Panc1 (cell line): ENCODE measurements around the gene PRM3. TPM values are rescaled to one million over a fixed set of nuclear protein-coding genes. Genes with fewer than 3 reads are reported as not detected.

Source experiments
- ATAC-seq: fragments of 200-7000 bp; cut with Tn5 transposase; 2 replicates; pipeline ENCODE4 v1.9.1; 2020; ENCODE audit warnings: mild to moderate bottlenecking, moderate library complexity
- BruUV-seq: library from RNA; stranded (reverse); fragments of 400-500 nt; replicated peaks from 2 replicates; lab custom pipeline; 2021; lab: Mats Ljungman, UMichigan
- CTCF ChIA-PET: fragments of 300-600 bp; sonication (Branson Sonifier 250); formaldehyde crosslinking; loops from one replicate; lab custom pipeline; 2022; ENCODE audit warnings: antibody characterized with exemption; lab: Charles Lee
- POLR2A ChIA-PET: fragments of 300-600 bp; sonication (Branson Sonifier 250); formaldehyde crosslinking; loops from one replicate; lab custom pipeline; 2022; ENCODE audit warnings: antibody characterized with exemption; lab: Charles Lee
- DNase-seq: peaks from one replicate; pipeline ENCODE4 v3.0.0-alpha.2; 2010; ENCODE audit warnings: low read depth, low spot score
- H3K27ac ChIP-seq: 2 replicates; pipeline ENCODE4 v1.5.1; 2011; ENCODE audit warnings: mild to moderate bottlenecking, low read length, inconsistent platforms
- H3K27me3 ChIP-seq: fragments of 200-500 bp; sonication (Bioruptor generic); 2 replicates; pipeline ENCODE4 v1.6.0; 2014; ENCODE audit warnings: low read length, inconsistent platforms; ENCODE audit not compliant: control insufficient read depth, insufficient read depth
- H3K36me3 ChIP-seq: fragments of 200-500 bp; sonication (Bioruptor generic); 2 replicates; pipeline ENCODE4 v1.5.1; 2014; ENCODE audit warnings: inconsistent platforms, mild to moderate bottlenecking, low read length, moderate library complexity; ENCODE audit not compliant: control insufficient read depth, insufficient read depth
- H3K4me1 ChIP-seq: 2 replicates; pipeline ENCODE4 v1.5.1; 2011; ENCODE audit warnings: inconsistent platforms, mild to moderate bottlenecking, low read length, moderate library complexity; ENCODE audit not compliant: control insufficient read depth, insufficient read depth
- H3K4me3 ChIP-seq, 2 experiments: 2 replicates each; pipeline ENCODE4 v1.5.1; 2011 to 2012; ENCODE audit warnings: low read depth in 2 of 2, low read length in 2 of 2, mild to moderate bottlenecking in 2 of 2, inconsistent platforms in 1 of 2, moderate library complexity in 1 of 2
- H3K9me3 ChIP-seq: fragments of 200-500 bp; sonication (Bioruptor generic); 2 replicates; pipeline ENCODE4 v1.5.1; 2014; ENCODE audit warnings: low read depth, mild to moderate bottlenecking, inconsistent platforms, low read length, moderate library complexity; ENCODE audit not compliant: control insufficient read depth, insufficient read depth
- CTCF ChIP-seq: fragments of 450-650 bp; IDR thresholded peaks from 2 replicates; pipeline ENCODE4 v1.5.1; 2017; ENCODE audit warnings: mild to moderate bottlenecking
- POLR2AphosphoS5 ChIP-seq: IDR thresholded peaks from 2 replicates; pipeline ENCODE4 v1.6.1; 2012; ENCODE audit warnings: mild to moderate bottlenecking, low read depth, low read length, moderate library complexity
- REST ChIP-seq, 2 experiments: IDR thresholded peaks; 2 replicates each; pipeline ENCODE4 v1.6.1; 2011 to 2012; ENCODE audit warnings: low read depth in 2 of 2, control low read depth in 1 of 2, low read length in 1 of 2, mild to moderate bottlenecking in 1 of 2, moderate library complexity in 1 of 2; ENCODE audit not compliant: insufficient read depth in 1 of 2
- SIN3A ChIP-seq: IDR thresholded peaks from 2 replicates; pipeline ENCODE4 v1.6.1; 2012; ENCODE audit warnings: low read depth, mild to moderate bottlenecking, low read length, moderate library complexity, borderline replicate concordance; ENCODE audit not compliant: insufficient read depth
- TCF7L2 ChIP-seq: IDR thresholded peaks from 2 replicates; pipeline ENCODE4 v1.6.1; 2011; ENCODE audit warnings: mild to moderate bottlenecking, low read depth, low read length, inconsistent platforms
- in situ Hi-C: cut with HindIII; loops from 2 replicates; pipeline ENCODE4 v1.10.0; 2016; ENCODE audit warnings: low sequenced_read_pairs, low pct_unique_long_range_greater_than_20kb
- intact Hi-C: fragments of 100-400 bp; cut with micrococcal nuclease; formaldehyde crosslinking; loops from one replicate; pipeline ENCODE4 v1.10.0; 2022; ENCODE audit not compliant: unreplicated experiment
- total RNA-seq: library from RNA; stranded (reverse); gene quantifications from one replicate; pipeline ENCODE4 v1.2.1, GENCODE V29; 2021; ENCODE audit not compliant: unreplicated experiment

The PRM3 gene
- total RNA-seq, 1 experiment from 2014 or later, result not detected

GRCh38 chr16:11303405-11304138 is 30.1 kb upstream of the PRM3 start:
- BruUV-seq, result no TSS peak
- Histone ChIP-seq H3K9me3 (no peaks in the 10 kb centered on the region), H3K27me3 (no peaks in the 10 kb centered on the region), H3K27ac (no peak overlapping the region), H3K4me1 (peaks cover 3% of the 10 kb centered on the region; the same call in 1 of the 2 replicates), H3K4me3 (no peak overlapping the region), H3K36me3 (no peaks in the 10 kb centered on the region)
- intact Hi-C loops (no loop called here), in situ Hi-C loops (no loop called here)
- DNase-seq (no peak), ATAC-seq (no peak)
- CTCF ChIA-PET, result no interaction called here
- TF ChIP-seq POLR2AphosphoS5, result no peak
- TF ChIP-seq REST (IDR thresholded peaks at IDR 0.05; ENCODE audit: insufficient read depth in 1 of 2, low read depth in 2 of 2, low read length in 1 of 2), result no peak
- no peak for TF ChIP-seq CTCF
- no peak for TF ChIP-seq SIN3A
- TF ChIP-seq TCF7L2, result no peak
- POLR2A ChIA-PET, result no interaction called here

GRCh38 chr16:11302977-11303376 is 29.5 kb upstream of the PRM3 start:
- in situ Hi-C loops (no loop called here), intact Hi-C loops (no loop called here)
- no peak for DNase-seq
- BruUV-seq, result no TSS peak
- POLR2A ChIA-PET, result no interaction called here
- CTCF ChIA-PET, result no interaction called here
- Histone ChIP-seq H3K27ac (no peak overlapping the region), H3K9me3 (no peaks in the 10 kb centered on the region), H3K4me3 (no peak overlapping the region), H3K4me1 (peaks cover under 1% of the 10 kb centered on the region; the same call in 1 of the 2 replicates), H3K36me3 (no peaks in the 10 kb centered on the region), H3K27me3 (no peaks in the 10 kb centered on the region)
- TF ChIP-seq POLR2AphosphoS5 (no peak), REST (IDR thresholded peaks at IDR 0.05; ENCODE audit: insufficient read depth in 1 of 2, low read depth in 2 of 2, low read length in 1 of 2) (no peak), SIN3A (no peak)
- no peak for ATAC-seq
